C4-2B (cell line): ENCODE data around the gene AUH.
A peak's percentile ranks its signal among the peaks of the same experiment; 100 is the strongest.

ENCODE experiments used
- H3K27ac ChIP-seq: fragments of 450-650 bp; 2 replicates; pipeline ENCODE4 v1.5.1; 2017
- ZFX ChIP-seq: fragments of 450-650 bp; IDR thresholded peaks from 2 replicates; pipeline ENCODE4 v1.6.1; 2017
- TF ChIP-seq, protein P1 (sequence below): fragments of 450-650 bp; conservative IDR thresholded peaks from 2 replicates; pipeline ENCODE4 v1.5.1; 2017; ENCODE audit warnings: mild to moderate bottlenecking

The AUH gene

DNA sequence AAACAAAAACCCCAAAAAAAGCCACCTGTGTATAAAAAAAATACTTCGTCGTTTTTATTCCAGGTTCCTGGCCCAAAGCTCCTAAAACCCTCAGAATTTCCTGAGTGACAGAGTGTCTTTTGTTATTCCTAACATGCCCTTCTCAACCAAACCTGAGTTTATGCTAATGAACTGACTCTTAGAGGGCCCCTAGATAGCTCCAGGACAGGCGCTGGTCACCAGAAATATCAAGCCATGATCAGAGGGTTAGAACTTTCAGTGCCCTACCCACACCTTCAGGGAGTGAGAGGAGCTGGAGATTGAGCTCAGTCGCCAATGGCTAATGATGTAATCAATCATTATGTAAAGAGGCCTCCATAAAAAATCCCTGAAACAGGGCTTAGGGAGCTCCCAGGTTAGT, 15.7 kb downstream of the AUH start:
- no peak overlapping the region for H3K27ac ChIP-seq
- TF ChIP-seq ZFX, result no peak
- TF ChIP-seq, protein P1, sequence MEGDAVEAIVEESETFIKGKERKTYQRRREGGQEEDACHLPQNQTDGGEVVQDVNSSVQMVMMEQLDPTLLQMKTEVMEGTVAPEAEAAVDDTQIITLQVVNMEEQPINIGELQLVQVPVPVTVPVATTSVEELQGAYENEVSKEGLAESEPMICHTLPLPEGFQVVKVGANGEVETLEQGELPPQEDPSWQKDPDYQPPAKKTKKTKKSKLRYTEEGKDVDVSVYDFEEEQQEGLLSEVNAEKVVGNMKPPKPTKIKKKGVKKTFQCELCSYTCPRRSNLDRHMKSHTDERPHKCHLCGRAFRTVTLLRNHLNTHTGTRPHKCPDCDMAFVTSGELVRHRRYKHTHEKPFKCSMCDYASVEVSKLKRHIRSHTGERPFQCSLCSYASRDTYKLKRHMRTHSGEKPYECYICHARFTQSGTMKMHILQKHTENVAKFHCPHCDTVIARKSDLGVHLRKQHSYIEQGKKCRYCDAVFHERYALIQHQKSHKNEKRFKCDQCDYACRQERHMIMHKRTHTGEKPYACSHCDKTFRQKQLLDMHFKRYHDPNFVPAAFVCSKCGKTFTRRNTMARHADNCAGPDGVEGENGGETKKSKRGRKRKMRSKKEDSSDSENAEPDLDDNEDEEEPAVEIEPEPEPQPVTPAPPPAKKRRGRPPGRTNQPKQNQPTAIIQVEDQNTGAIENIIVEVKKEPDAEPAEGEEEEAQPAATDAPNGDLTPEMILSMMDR, result no peak

DNA sequence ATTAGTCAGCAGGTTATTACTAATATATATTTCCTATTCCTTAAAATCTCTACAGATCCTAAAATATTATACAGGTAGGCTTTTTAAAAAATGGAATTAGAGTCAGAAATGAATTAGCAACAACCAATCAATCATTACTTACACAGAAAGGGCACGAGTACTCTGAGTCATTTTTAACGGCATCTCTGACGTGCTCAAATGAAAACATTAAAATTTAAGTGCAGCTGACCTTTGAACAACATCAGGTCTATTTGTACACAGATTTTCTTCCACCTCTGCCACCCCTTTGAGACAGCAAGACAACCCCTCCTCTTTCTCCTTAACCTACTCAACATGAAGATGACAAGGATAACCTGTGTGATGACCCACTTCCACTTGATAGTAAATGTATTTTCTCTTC, 19.1 kb downstream of the AUH start:
- TF ChIP-seq, protein P1, result no peak
- no peak for TF ChIP-seq ZFX

DNA sequence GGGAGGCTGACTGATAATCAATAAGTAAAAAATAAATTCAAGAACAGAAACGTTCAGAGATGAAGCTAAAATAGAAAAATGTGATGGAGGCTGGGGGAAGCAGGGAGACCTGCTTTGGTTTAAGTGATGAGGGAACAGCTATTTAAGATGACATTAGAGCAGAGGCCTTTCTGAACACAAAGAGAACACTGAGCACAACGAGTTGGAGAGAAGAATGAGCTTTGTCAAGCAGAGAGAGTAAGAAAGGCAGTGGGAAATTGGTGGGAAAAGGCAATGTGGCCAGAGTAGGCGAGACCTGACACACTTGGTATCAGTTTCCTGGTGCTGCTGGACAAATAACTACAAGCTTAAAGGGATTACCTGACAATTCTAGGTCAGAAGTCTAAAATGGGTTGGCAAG, 20.0 kb downstream of the AUH start:
- TF ChIP-seq, protein P1, result no peak
- no peak for TF ChIP-seq ZFX
- no peak overlapping the region for H3K27ac ChIP-seq

More for the DNA sequence above, 19.1 kb downstream of the AUH start:
- H3K27ac ChIP-seq, result no peak overlapping the region

DNA sequence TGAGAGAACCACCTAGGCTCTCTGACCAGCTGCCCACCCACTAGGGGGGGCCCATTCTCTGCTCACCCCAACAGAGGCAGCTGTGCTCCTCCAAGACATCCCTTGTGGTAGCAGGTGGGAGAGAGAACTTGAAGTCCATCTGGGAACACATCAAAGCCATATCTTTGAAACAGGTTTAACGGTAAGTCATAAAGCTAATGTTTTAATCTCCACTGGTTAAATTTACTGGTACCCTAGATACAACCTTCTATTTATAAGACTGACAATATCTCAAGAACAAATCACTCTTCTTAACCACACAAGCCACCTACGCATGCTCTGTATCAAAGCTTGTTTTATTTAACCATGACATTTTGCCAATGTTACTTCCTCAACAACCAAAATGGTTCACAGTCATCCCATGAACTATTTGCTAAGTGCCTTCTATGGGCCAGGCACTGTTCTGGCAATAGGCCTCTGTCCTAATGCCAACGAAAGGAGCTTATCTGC, 20.4 kb downstream of the AUH start:
- TF ChIP-seq ZFX, result no peak
- TF ChIP-seq, protein P1, result no peak
- peak overlapping the region; percentile 36 for H3K27ac ChIP-seq

DNA sequence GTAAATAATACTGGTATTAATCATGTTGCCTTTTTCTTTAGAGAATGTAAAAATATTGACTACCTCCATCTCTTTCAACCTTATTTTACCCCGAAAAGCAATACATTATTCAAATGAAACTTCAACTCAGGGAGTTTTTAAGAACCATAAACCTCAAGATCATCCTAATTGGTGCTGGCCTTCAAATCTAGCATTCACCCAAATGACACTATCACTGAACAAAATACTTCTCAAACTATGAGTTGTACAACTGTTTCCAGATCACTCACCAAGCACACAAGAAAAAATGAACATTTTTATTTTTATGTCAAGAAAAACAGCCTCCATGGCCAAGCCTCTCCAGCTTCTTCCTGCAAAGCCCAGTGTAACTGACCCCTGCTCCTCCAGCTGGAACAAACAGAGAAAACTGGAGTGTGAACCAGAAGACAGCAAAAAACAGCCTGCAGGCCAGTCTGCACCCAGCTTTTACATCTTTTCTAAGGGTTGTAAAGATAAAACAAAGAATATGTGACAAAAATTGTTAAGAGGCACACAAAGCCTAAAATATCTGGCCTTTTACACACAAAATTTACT, 21.2 kb downstream of the AUH start:
- no peak for TF ChIP-seq ZFX
- TF ChIP-seq, protein P1, result no peak
- peak overlapping the region; percentile 36; the same call in 1 of the 2 replicates for H3K27ac ChIP-seq

DNA sequence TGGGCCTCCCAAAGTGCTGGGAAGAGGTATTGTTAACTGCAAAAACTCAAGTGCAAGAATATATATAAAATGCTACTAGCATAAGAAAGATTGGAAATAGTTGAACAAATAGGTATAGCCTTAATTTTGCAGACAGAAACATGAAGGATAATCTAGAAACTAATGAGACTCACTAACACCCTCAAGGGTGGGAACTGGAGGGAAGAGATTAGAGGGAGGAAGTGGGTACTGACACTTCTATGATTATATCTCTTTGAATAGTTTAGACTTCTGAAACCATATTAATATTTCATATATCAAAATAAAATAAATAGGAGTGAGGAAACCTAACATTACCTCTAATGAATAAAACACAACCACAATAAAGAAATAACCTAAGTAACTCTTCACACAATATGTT, 23.0 kb downstream of the AUH start:
- no peak overlapping the region for H3K27ac ChIP-seq
- TF ChIP-seq ZFX, result no peak
- TF ChIP-seq, protein P1, result no peak

DNA sequence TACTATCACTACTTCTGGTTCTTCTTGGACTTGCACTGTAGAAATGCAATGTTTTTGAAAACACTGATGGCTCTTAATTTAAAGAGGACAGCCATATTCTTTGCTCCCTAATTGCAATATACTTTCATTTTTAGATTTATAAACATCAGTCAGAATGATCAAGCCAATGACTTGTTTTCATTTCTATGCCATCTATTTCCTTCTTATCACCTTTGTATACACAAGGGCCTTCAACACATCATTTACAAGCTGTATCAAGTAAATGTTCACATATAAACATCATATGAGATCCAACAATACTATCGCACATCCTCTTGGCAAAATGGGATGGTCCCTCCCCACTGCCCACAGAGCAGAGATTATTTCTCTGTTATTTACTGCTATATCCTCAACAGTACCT, 24.9 kb downstream of the AUH start:
- no peak overlapping the region for H3K27ac ChIP-seq
- TF ChIP-seq, protein P1, result no peak
- no peak for TF ChIP-seq ZFX
